OCI-M2 (cell line): Measurements from ENCODE around the gene OR6K3.
"Not testable (repeated sequence)": the region's sequence is repeated elsewhere in the genome, so short reads cannot be mapped to it uniquely, and the experiment has no call there.

Experiments
- DNase-seq: peaks from one replicate; lab custom pipeline; 2025; ENCODE audit not compliant: unreplicated experiment; lab: John Stamatoyannopoulos, UW

Gene OR6K3, protein sequence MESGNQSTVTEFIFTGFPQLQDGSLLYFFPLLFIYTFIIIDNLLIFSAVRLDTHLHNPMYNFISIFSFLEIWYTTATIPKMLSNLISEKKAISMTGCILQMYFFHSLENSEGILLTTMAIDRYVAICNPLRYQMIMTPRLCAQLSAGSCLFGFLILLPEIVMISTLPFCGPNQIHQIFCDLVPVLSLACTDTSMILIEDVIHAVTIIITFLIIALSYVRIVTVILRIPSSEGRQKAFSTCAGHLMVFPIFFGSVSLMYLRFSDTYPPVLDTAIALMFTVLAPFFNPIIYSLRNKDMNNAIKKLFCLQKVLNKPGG

GRCh38 chr1:158720620-158721019 is at the start of gene OR6K3:
Gene OR6K3 (minus strand): TSS chr1:158720720. CDS start chr1:158718115, 2,605 bp downstream.
- no peak for DNase-seq

DNA sequence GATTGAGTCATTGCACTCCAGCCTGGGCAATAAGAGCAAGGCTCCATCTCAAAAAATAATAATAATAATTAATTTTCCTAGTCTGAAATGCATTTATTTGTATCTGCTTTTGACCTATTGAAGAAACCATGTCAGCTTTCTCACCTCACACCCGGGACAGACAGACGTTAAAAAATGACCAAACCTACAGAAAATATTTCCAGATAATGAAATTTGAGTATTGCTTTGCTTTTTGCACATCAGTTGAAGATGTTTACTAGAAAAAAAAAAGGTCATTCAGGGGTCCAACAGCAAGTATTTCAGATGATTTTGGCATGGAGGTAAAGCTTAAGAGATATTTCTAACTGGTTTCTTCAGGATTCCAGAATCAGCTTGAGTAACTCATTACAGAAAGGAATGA is 33.9 kb upstream of the OR6K3 start, which contains the start of gene OR6K6:
Gene OR6K6, plus strand, starts transcription at position 301 of the 400 bp plus-strand sequence. CDS start 168 bp downstream, outside the sequence.
- DNase-seq, result no peak

GRCh38 chr1:158752155-158752712 is 31.7 kb upstream of the OR6K3 start:
- no peak for DNase-seq

GRCh38 chr1:158735848-158736247 is 15.3 kb upstream of the OR6K3 start:
- DNase-seq, result no peak

GRCh38 chr1:158732524-158732923 is 12.0 kb upstream of the OR6K3 start:
- no peak for DNase-seq

DNA sequence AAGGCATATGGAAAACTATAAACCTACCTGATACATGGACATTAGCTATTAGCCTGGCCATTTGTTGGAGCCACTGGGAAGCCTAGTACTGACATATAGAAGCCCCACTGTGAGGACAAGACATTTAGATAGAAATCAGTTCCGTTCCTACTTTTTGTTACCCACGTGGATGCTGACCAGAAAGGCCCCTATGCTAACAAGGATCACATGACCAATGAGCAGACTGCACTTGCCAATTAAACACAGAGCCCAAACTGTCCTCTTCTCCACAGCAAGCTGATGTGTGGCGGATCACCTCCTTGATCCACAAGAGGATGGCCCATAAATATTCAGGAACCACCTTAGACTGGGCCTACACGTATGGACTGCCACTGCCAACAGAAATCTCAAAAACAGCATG is 11.2 kb upstream of the OR6K3 start:
- DNase-seq, result no peak

DNA sequence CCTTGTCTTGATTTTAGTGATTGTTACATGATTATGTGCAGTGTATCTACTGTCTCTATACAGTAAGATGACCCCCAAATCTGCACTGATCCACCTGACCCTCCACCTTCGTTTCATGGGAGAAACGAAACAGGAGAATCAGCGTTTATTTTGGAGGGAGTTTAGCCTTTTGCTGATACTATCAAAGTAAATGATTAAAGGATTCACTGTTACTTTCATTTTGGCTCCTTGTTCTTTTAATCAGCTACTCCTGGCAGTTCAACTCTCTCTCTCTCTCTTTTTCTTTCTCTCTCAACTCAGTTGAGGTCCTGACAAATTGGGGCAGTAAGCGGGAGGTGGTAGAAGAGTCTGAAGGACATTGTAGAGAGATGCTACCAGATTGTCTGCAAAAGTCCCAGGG is 9.9 kb upstream of the OR6K3 start:
- no peak for DNase-seq

GRCh38 chr1:158728510-158729225 is 8.1 kb upstream of the OR6K3 start:
- DNase-seq, result no peak

DNA sequence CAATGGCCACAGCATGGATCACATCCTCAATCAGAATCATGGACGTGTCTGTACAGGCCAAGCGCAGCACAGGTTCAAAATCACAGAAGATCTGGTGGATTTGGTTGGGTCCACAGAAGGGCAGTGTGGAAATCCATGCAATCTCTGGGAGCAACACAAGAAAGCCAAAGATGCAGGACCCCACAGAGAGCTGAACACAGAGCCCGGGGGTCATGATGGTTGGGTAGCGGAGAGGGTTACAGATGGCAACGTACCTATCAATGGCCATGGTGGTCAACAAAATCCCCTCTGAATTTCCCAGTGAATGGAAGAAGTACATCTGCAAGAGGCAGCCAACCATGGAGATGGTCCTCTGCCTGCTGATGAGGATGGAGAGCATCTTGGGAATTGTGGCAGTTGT is 3.9 kb upstream of the OR6K3 start:
- DNase-seq, result no peak

DNA sequence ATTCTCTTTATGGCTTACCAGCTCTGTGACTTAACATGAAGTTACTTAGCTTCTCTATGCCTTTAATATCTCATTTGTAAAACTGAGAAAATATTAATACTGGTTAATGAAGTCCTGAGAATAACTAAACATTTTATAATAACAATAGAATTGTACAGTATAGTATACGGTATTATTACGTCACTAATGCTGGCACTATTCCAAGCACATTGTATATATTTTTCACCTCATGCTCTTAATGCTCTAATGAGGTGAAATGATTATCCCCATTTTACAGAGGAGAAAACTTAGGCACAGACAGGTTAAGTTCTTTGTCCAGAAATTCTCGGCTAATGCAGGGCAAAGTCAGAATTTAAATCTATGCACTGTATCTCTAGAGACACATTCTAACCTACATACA is 856 bp downstream of the OR6K3 start:
- no peak for DNase-seq

GRCh38 chr1:158717344-158717743 is 3.2 kb downstream of the OR6K3 start:
- no peak for DNase-seq

- no peak for DNase-seq
These were observed 4.2 kb downstream of the OR6K3 start for GRCh38 chr1:158716335-158716734.

DNA sequence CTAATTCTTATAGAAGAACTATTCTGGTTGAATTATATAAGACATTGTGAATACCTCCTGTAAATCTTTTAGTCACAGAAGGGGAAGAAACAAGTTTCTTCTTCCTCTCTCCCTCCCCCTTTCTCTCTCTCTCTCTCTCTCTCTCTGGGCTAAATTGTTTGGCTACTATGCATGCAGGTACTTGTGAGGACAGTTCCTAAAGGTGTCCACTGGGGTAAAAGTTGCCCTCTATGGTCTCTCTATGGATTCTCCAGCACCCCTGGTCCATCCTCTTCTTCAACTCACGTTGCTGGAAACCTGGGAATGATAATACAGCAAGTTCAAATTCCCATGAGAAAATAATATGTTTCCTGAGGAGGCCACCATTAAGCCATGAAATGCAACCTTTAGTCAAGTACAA is 5.8 kb downstream of the OR6K3 start:
- no peak for DNase-seq

- DNase-seq, result no peak
These were observed 9.4 kb downstream of the OR6K3 start for GRCh38 chr1:158711098-158711497.

DNA sequence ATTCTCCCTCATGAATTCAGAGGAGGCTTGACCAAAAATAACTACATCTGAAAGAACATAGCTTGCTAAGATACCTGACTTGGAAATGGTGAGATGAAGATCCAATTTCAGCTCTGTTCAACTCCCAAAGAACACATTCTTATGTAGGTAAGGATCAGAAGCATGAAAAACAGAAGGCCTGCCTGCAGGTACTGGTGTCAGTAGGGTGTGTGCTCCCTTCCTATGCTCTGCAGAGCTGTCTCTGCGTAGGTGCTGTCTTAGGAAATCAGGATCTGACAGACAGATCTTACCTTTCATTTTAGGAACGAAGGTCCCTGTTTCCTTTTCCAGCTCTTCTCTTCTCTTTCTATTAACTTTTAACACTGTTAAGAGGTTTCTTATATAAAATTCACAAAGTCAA is 14.4 kb downstream of the OR6K3 start:
- no peak for DNase-seq

DNA sequence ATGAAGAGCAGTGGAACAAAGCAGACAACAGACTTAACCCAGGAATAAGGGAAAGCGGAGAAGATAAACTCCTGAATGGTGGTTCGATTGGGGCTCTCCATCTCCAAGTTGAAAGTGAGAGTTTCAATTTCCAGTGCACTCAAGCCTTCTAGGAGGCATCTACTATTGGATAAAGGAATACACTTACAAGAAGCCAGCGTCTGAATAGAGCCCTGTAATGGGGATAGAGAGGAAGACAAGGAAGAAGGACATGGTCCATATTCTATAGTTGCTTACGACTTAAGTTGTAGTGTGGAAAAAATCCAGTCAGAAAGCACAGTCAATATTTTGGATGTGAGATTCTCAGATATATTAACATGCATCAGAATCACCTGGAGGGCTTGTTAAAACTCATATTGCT is 20.0 kb downstream of the OR6K3 start, which contains the start of gene OR6K2:
Gene OR6K2, minus strand, starts transcription at position 101 of the 400 bp plus-strand sequence. Its CDS starts 0 bp downstream, at position 101.
- DNase-seq, result no peak

DNA sequence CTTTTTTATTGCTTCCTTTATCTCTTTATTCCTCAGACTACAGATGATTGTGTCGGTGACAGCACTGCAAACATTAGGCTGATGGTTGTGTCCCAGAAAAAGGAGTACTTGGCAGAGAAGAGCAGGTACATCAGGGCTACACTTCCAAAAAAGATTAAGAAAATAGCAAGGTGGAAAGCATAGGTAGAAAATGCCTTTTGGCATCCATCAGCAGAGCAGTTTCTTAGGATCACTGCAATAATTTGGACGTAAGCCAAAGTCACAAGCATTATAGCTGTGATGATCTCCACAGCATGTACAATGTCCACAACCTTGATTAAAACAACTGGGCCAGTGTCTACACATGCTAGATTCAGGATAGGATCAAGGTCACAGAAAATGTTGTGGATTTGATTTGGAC is 25.9 kb downstream of the OR6K3 start:
- DNase-seq, result no peak

DNA sequence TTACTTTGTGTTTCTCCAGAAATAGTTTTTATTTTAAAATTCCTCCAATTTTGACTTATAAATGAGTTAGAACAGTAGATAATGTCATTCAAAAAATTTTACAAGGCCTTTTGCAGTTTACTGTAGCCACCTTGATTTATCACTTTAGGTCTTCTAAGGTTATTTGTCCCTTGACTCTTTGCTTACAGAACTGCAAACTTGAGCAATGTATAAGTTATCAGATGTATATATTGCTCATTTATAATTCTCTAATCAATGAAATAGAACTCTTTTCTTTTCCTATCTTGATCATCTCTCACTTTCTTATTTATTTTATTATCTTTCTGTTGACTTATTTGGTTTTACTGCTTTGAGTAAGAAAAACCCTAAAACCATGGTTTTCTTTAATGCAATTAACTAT is 28.2 kb downstream of the OR6K3 start:
- DNase-seq, result no peak

- DNase-seq, result no peak
These were observed 28.6 kb downstream of the OR6K3 start for GRCh38 chr1:158691907-158692306.

GRCh38 chr1:158691149-158691548 is 29.4 kb downstream of the OR6K3 start:
- DNase-seq, result not testable (repeated sequence)

DNA sequence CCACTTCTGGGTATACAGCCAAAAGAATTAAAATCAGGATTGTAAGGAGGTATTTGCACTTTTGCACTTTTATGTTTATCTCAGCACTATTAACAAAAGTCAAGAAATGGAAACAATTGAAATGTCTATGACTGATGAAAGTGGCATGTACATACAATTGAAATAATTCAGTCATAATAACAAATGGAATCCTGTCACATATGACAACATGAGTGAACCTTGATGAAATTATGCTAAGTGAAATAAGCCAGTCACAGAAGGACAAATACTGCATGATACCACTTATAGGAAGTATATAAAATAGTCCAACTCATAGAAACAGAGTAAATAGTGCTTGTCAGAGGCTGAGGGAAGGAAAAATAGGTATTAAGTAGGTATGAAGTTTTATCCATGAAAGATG is 30.6 kb downstream of the OR6K3 start:
- DNase-seq, result no peak

DNA sequence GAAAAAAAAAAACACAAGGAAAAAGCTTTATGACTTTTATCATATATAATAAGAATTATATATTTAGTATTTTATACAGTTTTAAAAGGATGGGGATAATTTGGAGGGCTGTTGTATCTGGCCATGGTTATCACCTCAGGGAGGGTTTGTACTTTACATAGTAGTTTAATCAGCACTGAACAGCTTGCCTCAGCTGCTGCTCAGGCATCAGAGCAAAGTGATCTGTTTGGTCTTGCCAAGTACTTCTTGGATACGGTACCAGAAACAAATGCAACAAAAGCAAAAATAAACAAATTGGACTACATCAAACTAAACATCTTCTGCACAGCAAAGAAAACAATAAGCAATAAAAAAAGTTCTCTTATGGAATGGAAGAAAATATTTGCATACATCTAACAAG is 31.4 kb downstream of the OR6K3 start:
- no peak for DNase-seq
